ENCODE results near the gene PEX11G.

Gene PEX11G

DNA sequence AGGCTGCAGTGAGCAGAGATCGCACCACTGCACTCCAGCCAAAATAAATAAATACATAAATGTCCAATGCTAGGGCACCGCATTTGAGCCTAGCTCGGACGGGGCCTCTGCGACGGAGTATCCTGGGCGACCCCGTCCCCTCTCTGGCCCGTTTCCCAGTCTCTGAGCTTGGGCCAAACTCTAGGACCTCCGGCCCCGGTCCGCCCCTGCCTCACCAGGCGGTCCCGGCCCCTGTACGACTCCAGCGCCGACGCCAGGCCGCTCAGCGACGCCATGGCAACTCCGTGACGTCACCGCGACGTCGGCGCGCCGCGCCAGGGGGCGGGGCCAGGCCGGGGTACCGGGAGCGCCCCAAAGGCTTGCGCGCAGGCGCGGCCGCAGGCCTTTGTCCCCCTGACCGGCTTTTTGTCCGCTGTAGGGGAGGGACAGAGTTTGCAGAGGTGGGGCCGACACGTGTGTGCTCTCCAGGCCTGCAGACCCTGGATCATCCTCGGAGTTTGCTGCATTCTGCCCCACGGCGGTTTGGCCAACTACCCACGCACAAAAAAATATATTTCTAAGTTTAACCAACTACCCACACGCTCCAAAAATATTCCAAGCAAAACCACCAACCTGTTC lies at the start of gene PEX11G:
Gene PEX11G (minus strand): TSS at position 300 of the 618 bp plus-strand sequence. CDS start 25 bp downstream, at position 275.
- Mint-ChIP-seq H3K4me3 (peak within 1 kb of the TSS; percentile 72), H3K27ac (peak within 1 kb of the TSS; percentile 79), H3K27me3 (peaks cover 5% of the 10 kb centered on the region), H3K4me1 (ENCODE audit: low read depth) (peaks cover 38% of the 10 kb centered on the region), H3K36me3 (ENCODE audit: low read depth) (no peaks in the 10 kb centered on the region), H3K9me3 (no peaks in the 10 kb centered on the region)
- intact Hi-C loops (cut with micrococcal nuclease), result no loop called here

DNA sequence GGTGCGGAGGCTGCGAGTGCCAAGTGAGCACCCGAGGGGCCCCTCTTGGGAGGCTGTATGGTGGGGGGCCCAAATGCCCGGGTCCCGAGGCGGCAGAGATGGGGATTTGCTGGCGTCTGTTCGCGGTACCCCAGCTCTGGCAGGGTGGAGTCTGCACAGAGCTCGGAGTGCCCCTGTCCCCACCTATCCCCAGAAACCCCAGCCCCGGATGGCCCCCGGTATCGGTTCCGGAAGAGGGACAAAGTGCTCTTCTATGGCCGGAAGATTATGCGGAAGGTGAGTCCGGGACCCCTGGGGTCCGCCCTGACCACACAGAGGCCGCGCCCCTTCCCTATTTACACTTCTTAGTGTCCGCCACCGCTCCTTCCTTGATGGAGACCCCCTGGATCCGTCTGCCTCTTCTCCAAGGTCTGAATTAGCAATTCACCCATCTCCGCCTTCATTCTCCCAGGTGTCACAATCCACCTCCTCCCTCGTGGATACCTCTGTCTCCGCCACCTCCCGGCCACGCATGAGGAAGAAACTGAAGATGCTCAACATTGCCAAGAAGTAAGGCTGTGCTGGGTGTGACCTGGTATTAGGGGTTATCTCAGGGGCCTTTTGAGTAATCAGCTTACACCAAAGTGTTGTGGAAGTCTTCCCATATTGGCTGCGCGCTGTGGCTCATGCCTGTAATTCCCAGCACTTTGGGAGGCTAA lies 47.3 kb upstream of the PEX11G start:
- Mint-ChIP-seq H3K36me3 (ENCODE audit: low read depth) (peaks cover 98% of the 10 kb centered on the region), H3K9me3 (no peaks in the 10 kb centered on the region), H3K4me1 (ENCODE audit: low read depth) (peaks cover 69% of the 10 kb centered on the region), H3K27ac (peak overlapping the region; percentile 93), H3K27me3 (no peaks in the 10 kb centered on the region), H3K4me3 (peak overlapping the region; percentile 95)
- intact Hi-C loops (cut with micrococcal nuclease), result loop anchor here (1.0 to 2.0 kb wide), 2 partner anchors 7 to 29 kb away; no protein-coding TSS in a partner anchor

DNA sequence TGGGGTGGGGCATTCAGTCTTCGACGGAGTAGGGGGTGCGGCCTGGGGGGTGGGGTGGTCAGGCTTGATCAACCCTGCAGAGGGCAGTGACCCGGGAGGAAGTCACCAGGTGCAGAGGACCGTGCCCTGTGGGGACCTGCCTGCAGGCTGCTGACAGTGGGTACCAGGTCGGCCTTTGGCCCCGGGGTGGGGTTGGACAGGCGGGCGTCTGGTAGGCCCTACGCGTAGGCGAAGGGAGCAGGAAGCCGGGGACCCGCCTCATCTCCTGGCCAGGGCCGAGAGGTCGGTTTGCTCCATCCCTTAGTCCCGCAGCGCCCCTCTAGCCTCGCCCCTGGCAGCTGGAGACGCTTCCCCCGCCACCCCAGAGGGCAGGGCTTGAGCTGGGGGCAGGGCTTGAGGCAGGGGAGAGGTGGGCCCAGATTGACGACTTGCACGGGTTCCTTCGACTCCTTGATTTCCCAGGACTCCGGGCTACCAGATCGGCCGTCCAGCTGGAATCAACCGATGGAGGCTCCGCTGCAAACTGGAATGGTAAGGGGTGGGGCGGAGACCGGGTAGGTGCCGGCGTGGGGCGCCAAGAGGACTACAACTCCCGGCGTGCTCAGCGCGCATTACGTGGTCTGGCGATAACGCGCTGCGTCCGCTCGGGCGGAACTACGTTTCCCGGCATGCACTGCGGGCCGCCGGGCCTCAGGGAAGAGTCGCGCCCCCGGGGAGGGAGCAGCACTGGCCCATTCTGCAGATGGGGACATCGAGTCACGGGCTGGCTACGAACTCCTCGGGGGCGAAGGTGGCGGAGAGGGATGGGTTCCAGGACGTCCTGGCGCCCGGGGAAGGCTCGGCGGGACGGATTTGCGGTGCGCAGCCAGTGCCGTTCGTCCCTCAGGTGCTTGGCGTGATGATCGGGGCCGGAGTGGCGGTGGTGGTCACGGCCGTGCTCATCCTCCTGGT lies 46.5 kb upstream of the PEX11G start, which contains the start of gene PNPLA6:
Gene PNPLA6 (plus strand): TSS at position 671 of the 951 bp plus-strand sequence. CDS start 72 bp downstream, at position 743.
- no peaks in the 10 kb centered on the region for H3K9me3 Mint-ChIP-seq
- intact Hi-C loops (cut with micrococcal nuclease), result loop anchor here (1.0 to 2.0 kb wide), 2 partner anchors 8 to 29 kb away; no protein-coding TSS in a partner anchor
- H3K4me3 Mint-ChIP-seq, result peak within 1 kb of the TSS; percentile 95
- H3K4me1 Mint-ChIP-seq (ENCODE audit: low read depth), result peaks cover 65% of the 10 kb centered on the region
- no peaks in the 10 kb centered on the region for H3K27me3 Mint-ChIP-seq
- H3K27ac Mint-ChIP-seq, result peak within 1 kb of the TSS; percentile 93
- H3K36me3 Mint-ChIP-seq (ENCODE audit: low read depth), result peaks cover 97% of the 10 kb centered on the region

DNA sequence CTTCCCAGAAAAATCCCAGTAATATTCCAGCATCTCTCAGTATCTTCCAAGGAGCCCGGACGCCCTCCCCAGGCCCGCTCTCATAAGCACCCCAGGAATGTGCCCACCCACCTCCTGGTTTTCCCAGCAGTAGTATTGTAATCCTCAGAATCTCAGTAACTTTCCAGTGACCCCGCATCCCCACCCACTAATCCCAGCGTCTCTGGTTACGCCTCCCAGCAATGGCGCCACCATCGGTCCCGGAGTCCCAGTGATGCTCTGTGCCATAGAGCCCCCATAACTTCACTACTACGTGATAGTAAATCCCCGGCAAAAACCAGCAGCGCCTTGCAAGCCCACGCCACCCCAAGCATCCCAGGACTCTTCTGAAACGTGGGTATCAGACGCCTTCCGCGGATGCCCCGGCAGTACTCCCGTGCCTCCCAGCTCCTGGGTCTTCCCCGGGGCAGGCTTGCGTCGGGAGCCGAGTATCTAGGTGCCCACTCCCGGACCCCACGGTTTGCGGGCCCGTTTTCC lies 45.8 kb upstream of the PEX11G start:
- intact Hi-C loops (cut with micrococcal nuclease), result loop anchor here (1.0 to 2.0 kb wide), 3 partner anchors 9 to 28 kb away; partner anchors contain the start of gene MCOLN1
- Mint-ChIP-seq H3K27me3 (no peaks in the 10 kb centered on the region), H3K36me3 (ENCODE audit: low read depth) (peaks cover 97% of the 10 kb centered on the region), H3K9me3 (no peaks in the 10 kb centered on the region), H3K27ac (peak overlapping the region; percentile 93), H3K4me3 (peak overlapping the region; percentile 95), H3K4me1 (ENCODE audit: low read depth) (peaks cover 66% of the 10 kb centered on the region)

DNA sequence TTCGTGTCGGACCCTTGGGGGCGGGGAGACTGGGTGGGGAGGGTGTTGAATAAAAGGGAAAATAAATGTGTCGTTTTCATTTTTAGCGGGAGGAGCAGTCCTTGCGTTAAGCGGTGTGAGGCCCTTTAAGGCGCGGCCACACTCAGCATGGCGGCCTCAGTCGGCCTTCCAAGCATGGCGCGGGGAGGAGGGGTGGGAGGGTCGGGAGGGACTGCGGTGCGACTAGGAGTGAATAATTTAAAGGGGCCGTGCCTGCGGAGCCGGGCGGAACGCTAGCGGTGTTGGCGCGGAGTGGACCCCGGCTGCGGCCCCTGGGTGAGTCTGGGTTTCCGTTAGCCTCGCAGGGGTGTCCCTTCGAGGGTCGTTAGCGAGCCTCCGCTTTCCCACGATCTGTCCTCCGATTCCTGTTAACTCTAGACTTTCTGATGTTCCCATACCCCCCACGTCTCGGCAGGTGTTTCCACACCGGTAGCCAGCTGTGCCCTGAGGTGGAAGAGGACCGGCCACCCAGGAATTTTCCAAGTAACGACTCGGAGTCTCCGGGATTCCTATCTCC lies 45.2 kb upstream of the PEX11G start:
- Mint-ChIP-seq H3K4me1 (ENCODE audit: low read depth) (peaks cover 72% of the 10 kb centered on the region), H3K27me3 (no peaks in the 10 kb centered on the region), H3K9me3 (no peaks in the 10 kb centered on the region), H3K27ac (peak overlapping the region; percentile 93), H3K36me3 (ENCODE audit: low read depth) (peaks cover 97% of the 10 kb centered on the region), H3K4me3 (peak overlapping the region; percentile 95)
- intact Hi-C loops (cut with micrococcal nuclease), result loop anchor here (1.0 to 2.0 kb wide), 2 partner anchors 12 to 27 kb away; partner anchors contain the start of gene MCOLN1

DNA sequence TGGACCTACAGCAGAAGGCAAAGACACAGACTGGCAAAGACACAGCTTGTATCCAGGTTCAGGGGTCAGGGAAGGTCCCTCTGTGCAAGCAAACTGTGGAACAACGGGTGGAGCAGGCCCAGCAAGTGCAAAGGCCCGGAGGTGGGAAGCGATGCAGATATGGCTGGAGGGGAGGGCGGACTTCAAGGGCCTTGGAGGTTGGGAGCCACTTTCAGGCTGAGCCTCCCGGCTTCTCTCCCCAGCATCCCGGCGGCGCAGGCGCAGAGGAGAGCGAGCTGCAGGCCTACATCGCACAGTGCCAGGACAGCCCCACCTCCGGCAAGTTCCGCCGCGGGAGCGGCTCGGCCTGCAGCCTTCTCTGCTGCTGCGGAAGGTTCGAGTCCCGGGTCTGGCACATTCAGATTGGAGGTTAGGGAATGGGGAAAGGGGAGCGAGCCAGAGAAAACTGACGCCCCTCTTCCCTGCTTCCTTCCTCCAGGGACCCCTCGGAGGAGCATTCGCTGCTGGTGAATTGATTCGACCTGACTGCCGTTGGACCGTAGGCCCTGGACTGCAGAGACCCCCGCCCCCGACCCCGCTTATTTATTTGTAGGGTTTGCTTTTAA lies 44.5 kb upstream of the PEX11G start:
- intact Hi-C loops (cut with micrococcal nuclease), result no loop called here
- H3K4me1 Mint-ChIP-seq (ENCODE audit: low read depth), result peaks cover 73% of the 10 kb centered on the region
- no peaks in the 10 kb centered on the region for H3K9me3 Mint-ChIP-seq
- H3K36me3 Mint-ChIP-seq (ENCODE audit: low read depth), result peaks cover 97% of the 10 kb centered on the region
- no peaks in the 10 kb centered on the region for H3K27me3 Mint-ChIP-seq
- H3K27ac Mint-ChIP-seq, result peak overlapping the region; percentile 93
- H3K4me3 Mint-ChIP-seq, result peak overlapping the region; percentile 72

DNA sequence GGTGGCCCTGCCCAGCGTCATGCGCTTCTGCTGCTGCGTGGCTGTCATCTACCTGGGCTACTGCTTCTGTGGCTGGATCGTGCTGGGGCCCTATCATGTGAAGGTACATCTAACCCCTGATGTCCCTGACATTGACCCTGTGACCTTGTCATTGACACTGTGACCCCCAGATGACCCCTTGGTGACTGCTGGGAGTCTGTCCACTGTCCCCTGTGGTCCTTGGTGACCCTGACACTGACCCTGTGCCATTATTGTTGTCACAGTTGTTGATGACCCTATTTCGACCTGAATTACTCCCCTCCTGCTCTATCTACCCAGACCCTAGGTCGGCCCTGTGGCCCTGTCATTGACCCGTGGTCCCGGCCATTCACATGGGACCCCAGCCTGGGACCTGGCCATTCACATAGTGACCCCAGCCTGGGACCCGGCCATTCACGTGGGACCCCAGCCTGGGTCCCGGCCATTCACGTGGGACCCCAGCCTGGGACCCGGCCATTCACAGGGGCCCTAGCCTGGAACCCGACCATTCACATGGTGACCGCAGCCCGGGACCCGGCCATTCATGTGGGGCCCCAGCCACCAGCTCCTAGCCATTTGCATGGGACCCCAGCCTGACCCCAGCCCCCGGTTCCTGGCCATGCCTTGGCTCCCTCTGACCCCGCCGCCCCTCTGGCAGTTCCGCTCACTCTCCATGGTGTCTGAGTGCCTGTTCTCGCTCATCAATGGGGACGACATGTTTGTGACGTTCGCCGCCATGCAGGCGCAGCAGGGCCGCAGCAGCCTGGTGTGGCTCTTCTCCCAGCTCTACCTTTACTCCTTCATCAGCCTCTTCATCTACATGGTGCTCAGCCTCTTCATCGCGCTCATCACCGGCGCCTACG lies 41.0 kb upstream of the PEX11G start:
- H3K27ac Mint-ChIP-seq, result peak overlapping the region; percentile 64
- intact Hi-C loops (cut with micrococcal nuclease), result loop anchor here (10.0 kb wide), 1 partner anchor 135 kb away; no protein-coding TSS in a partner anchor
- H3K27me3 Mint-ChIP-seq, result no peaks in the 10 kb centered on the region
- no peak overlapping the region for H3K4me3 Mint-ChIP-seq
- H3K4me1 Mint-ChIP-seq (ENCODE audit: low read depth), result peaks cover 83% of the 10 kb centered on the region
- no peaks in the 10 kb centered on the region for H3K9me3 Mint-ChIP-seq
- peaks cover 99% of the 10 kb centered on the region for H3K36me3 Mint-ChIP-seq (ENCODE audit: low read depth)

DNA sequence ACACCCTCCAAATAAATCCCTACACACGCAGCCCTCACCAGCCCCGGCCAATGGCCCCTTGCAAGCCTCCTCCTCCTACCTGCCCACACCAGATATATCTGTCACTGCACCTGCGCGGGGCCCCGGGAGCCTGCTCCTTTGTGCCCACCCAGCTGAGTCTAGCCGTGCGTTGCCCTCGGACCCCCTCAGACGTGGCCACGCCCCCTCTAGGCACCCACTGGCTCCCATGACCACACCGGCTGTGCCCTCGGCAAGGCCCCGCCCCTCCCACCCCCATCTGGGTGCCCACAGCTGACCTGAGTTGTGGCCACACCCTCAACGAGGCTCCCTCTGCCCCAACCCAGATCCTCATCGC lies 40.4 kb upstream of the PEX11G start:
- no peaks in the 10 kb centered on the region for H3K27me3 Mint-ChIP-seq
- intact Hi-C loops (cut with micrococcal nuclease), result loop anchor here (10.0 kb wide), 1 partner anchor 134 kb away; no protein-coding TSS in a partner anchor
- H3K27ac Mint-ChIP-seq, result peak overlapping the region; percentile 64
- no peaks in the 10 kb centered on the region for H3K9me3 Mint-ChIP-seq
- H3K4me1 Mint-ChIP-seq (ENCODE audit: low read depth), result peaks cover 80% of the 10 kb centered on the region
- H3K4me3 Mint-ChIP-seq, result no peak overlapping the region
- peaks cover 99% of the 10 kb centered on the region for H3K36me3 Mint-ChIP-seq (ENCODE audit: low read depth)

DNA sequence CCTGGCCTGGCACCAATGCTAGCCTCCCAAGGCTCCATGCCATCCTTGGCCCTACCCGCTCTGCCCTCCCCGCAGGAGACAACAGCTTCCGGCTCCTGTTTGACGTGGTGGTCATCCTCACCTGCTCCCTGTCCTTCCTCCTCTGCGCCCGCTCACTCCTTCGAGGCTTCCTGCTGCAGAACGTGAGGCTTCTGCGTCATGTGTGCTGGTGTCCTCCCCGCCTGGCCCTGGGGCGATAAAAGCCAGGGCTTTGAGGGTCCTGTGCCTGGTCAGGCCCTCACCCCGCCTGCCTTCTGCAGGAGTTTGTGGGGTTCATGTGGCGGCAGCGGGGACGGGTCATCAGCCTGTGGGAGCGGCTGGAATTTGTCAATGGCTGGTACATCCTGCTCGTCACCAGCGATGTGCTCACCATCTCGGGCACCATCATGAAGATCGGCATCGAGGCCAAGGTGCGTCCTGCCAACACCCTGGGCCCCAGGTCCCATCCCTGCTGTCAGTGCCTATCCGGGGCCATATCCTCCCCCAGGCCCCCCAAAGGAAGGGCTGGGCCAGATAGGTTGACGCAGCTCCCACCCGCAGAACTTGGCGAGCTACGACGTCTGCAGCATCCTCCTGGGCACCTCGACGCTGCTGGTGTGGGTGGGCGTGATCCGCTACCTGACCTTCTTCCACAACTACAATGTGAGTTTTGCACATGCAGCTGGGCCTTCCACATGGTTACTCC lies 39.8 kb upstream of the PEX11G start:
- peaks cover 76% of the 10 kb centered on the region for H3K4me1 Mint-ChIP-seq (ENCODE audit: low read depth)
- peak overlapping the region; percentile 64 for H3K27ac Mint-ChIP-seq
- peaks cover 95% of the 10 kb centered on the region for H3K36me3 Mint-ChIP-seq (ENCODE audit: low read depth)
- no peaks in the 10 kb centered on the region for H3K9me3 Mint-ChIP-seq
- no peak overlapping the region for H3K4me3 Mint-ChIP-seq
- intact Hi-C loops (cut with micrococcal nuclease), result loop anchor here (10.0 kb wide), 1 partner anchor 134 kb away; no protein-coding TSS in a partner anchor
- H3K27me3 Mint-ChIP-seq, result no peaks in the 10 kb centered on the region

DNA sequence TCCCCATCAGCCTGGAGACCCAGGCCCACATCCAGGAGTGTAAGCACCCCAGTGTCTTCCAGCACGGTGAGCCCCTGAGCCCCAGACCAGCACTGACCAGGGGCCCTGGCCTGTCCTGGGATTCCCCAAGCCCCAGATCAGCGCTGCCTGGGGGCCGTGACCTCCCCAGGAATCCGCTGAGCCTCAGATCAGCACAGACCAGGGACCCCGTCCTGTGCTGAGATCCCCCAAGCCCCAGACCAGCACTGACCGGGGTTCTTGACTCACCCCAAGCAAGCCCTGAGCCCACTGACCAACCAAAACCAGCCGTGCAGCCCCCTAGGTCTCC lies 39.3 kb upstream of the PEX11G start:
- Mint-ChIP-seq H3K4me1 (ENCODE audit: low read depth) (peaks cover 71% of the 10 kb centered on the region), H3K27me3 (no peaks in the 10 kb centered on the region), H3K36me3 (ENCODE audit: low read depth) (peaks cover 95% of the 10 kb centered on the region), H3K9me3 (no peaks in the 10 kb centered on the region), H3K4me3 (no peak overlapping the region), H3K27ac (peak overlapping the region; percentile 64)
- intact Hi-C loops (cut with micrococcal nuclease), result loop anchor here (10.0 kb wide), 1 partner anchor 133 kb away; no protein-coding TSS in a partner anchor

DNA sequence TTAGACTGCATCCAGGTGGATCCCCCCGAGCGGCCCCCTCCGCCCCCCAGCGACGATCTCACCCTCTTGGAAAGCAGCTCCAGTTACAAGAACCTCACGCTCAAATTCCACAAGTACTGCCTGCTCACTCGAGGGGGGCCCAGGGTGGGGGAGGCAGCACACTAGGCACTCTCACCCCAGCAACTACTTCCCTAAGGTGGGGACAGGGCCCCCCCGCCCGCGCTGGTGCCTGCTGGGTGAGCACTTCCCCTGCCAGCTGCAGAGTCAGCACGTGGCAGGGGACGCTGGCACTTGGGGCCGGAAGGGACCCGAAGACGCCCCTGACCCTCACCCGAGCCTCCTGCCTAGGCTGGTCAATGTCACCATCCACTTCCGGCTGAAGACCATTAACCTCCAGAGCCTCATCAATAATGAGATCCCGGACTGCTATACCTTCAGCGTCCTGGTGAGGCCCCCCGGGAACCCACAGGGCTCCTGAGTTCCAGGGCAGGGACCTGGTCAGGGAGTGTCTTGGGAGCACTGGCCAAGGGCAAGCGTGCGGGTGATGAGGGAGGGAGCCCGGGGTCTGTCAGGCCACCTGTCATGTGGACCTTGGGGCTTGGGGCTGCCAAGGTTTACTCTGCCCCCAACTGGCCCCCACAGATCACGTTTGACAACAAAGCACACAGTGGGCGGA lies 38.8 kb upstream of the PEX11G start:
- intact Hi-C loops (cut with micrococcal nuclease), result loop anchor here (10.0 kb wide), 1 partner anchor 133 kb away; no protein-coding TSS in a partner anchor
- Mint-ChIP-seq H3K36me3 (ENCODE audit: low read depth) (peaks cover 95% of the 10 kb centered on the region), H3K27me3 (no peaks in the 10 kb centered on the region), H3K27ac (peak overlapping the region; percentile 64), H3K4me1 (ENCODE audit: low read depth) (peaks cover 66% of the 10 kb centered on the region), H3K9me3 (no peaks in the 10 kb centered on the region), H3K4me3 (peak overlapping the region; percentile 55)
